Fibroblast of mammary gland (primary cell): ENCODE data around the gene TPBGL.

Source experiments
- DNase-seq: peaks from one replicate; pipeline ENCODE4 v3.0.0-alpha.2; 2010; ENCODE audit warnings: low read depth
- H3K4me3 ChIP-seq: 2 replicates; pipeline ENCODE4 v1.5.1; 2011; ENCODE audit warnings: low read depth, mild to moderate bottlenecking, low read length, moderate library complexity; ENCODE audit not compliant: control insufficient read depth
- TF ChIP-seq, protein P1 (sequence below): conservative IDR thresholded peaks from 2 replicates; pipeline ENCODE4 v1.5.1; 2011; ENCODE audit warnings: low read depth, low read length, inconsistent platforms; ENCODE audit not compliant: control insufficient read depth, insufficient read depth

The TPBGL gene

DNA sequence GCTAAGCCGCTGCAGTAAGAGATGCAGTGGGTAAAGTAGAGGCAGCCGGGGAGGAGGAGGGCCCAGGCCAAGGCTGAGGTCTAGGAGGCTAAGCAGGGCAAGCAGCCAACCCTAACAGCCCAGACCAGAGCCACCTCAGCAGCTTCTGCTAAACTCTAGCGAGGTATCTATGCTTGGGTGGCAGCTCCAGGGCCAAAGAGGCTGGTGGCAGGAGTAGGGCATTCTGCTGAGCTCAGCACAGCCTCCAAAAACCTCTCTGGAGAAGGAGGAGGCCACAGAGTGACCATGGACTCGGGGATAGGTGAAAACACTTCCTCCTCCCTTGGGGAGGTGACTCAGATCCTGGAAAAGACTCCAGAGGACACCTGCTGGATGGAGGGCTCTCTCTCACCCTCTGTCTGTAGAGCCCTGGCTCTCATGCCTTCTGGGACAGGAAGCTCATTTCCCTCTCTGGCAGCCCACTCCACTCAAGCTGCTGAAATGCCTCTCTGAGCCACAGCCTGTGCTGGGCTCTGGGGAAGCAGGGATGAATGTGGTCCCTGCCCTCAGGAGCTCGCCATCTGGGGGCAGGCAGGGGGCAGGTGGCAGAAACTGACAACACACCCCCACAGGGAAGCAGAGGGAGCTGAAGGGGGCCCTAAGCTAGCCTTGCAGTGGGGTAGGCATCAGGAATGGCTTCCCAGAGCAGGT lies 16.5 kb upstream of the TPBGL start:
- TF ChIP-seq, protein P1, sequence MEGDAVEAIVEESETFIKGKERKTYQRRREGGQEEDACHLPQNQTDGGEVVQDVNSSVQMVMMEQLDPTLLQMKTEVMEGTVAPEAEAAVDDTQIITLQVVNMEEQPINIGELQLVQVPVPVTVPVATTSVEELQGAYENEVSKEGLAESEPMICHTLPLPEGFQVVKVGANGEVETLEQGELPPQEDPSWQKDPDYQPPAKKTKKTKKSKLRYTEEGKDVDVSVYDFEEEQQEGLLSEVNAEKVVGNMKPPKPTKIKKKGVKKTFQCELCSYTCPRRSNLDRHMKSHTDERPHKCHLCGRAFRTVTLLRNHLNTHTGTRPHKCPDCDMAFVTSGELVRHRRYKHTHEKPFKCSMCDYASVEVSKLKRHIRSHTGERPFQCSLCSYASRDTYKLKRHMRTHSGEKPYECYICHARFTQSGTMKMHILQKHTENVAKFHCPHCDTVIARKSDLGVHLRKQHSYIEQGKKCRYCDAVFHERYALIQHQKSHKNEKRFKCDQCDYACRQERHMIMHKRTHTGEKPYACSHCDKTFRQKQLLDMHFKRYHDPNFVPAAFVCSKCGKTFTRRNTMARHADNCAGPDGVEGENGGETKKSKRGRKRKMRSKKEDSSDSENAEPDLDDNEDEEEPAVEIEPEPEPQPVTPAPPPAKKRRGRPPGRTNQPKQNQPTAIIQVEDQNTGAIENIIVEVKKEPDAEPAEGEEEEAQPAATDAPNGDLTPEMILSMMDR: no peak
- DNase-seq: no peak
- H3K4me3 ChIP-seq: no peak overlapping the region

DNA sequence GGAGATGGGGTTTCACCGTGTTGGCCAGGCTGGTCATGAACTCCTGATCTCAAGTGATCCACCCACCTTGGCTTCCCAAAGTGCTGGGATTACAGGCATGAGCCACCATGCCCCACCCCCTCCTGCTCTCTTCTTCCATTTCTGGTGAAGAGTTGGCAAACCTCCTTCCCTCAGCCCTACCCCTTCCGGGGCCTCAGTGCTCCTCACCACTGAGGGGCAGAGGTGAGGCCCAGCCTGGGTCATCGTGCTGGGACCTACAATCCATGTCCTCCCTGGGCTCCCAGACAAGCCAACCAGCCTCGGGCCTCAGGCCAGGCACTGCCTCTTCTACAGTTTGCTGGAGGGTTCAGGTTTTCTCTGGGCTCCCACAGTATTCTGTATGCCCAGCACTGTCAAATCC lies 14.8 kb upstream of the TPBGL start:
- TF ChIP-seq, protein P1: no peak
- H3K4me3 ChIP-seq: no peak overlapping the region
- DNase-seq: no peak

DNA sequence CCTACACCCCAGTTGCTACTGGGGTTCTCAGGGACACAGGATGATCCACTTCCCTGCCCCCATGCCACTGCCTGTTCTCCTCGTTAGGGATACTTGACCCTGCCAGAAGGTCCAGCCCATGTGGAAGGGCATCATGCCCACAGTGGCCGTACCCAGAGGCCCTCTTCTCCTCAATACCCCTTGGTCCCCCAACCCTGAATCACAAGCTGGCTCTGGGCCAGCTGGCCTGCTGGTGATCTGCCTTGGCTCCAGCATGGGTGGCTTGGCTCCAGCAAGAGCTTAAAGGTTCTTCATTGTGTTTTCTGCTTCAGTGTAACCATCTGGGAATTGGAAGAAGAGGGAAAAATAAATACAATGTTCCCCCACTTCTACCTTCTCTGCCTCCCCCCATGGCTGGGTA lies 11.1 kb upstream of the TPBGL start:
- H3K4me3 ChIP-seq: no peak overlapping the region
- no peak for DNase-seq
- TF ChIP-seq, protein P1: no peak

DNA sequence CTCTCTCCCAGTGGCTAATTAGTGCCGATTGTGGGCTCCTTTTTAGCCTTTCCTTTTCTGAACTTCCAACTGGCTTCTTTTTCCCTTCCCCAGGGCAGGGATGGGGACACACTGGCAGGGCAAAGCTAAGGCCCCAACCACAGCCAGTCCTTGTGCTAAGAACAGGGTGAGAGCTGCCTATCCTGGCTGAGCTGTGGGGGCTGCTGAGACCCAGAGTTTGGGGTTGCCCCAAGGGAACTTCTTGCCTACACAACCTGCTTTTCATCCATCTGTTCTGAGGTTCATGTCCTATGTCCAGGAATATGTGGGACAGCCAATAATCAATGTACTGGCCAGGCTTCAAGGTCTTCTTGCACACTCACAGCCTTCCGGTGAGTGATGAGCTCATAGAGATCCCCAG lies 10.0 kb upstream of the TPBGL start:
- TF ChIP-seq, protein P1: no peak
- no peak for DNase-seq
- no peak overlapping the region for H3K4me3 ChIP-seq

DNA sequence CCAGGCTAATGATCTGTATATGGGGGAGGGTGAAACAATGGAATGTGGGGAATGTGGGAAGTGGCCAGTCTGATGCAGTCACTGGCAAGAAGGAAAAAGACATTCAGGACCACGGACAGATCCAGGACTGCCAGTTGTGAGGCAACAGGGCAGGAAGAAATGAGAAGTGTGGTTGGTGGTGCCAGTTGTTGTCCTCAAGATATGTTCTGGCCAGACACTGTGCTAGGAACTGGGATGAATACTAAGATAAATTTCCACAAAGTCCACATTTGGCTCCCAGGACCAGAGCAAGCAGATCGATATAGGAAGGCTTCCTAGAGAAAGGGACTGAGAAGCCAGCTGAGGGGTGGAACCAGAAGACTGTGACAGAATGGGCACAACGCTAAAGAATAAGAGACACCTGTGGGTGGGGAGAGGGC lies 6.8 kb upstream of the TPBGL start:
- H3K4me3 ChIP-seq: no peak overlapping the region
- TF ChIP-seq, protein P1: no peak
- DNase-seq: peak; percentile 55

DNA sequence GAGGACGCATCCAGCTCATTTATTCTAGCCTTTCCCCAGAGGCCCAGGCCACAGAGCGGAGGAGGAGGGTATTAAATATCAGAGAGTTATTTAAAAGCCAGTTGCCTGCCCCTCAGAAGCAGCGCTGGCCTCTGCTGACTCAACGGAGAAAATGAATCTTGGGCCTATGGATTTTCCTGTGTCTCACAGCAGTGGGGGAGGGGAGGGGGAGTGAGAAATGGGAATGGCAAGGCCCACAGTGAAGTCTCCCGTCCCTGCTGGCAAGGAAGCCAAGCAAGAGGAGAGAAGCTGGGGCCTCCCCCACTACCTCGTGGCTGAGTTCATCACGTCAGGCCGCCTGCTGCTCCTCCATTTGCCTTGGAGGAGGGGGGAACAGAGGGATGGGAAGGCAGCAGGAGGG lies 4.5 kb upstream of the TPBGL start:
- TF ChIP-seq, protein P1: no peak

DNA sequence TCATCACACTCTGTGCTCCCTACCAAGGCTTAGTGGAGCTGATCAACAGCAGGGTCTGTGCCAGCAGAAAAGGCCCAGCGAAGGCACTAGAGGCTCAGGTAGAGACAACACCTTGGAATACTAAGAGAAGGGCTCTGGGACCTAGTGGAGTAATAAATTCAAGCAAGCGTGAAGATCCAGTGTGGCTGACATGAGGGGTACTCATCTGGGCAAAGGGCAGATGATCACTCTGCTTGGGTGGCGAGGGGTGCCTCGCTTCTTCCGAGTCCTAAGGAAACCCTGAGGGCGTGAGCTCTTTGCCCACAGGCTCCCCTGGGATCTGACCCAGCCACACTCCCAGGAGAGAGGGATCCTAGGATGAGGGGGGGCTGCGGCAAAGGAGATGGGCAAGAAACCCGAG lies 3.5 kb upstream of the TPBGL start:
- no peak overlapping the region for H3K4me3 ChIP-seq
- TF ChIP-seq, protein P1: no peak
- DNase-seq: no peak

More for the DNA sequence above, 4.5 kb upstream of the TPBGL start:
- DNase-seq: no peak
- no peak overlapping the region for H3K4me3 ChIP-seq
